Measurements from ENCODE around the gene SMIM12.

GRCh38 chr1:34806396-34806795 is 53.2 kb downstream of the SMIM12 start:
- no peak for TF ChIP-seq CTCF (IDR thresholded peaks at IDR 0.05)
- no peak for TF ChIP-seq EZH2 (IDR thresholded peaks at IDR 0.05)

Data from neural progenitor cell (in vitro differentiated cells).